ENCODE results near the gene CDC42BPA. TPM values are rescaled to one million over a fixed set of nuclear protein-coding genes. Genes with fewer than 3 reads are reported as not detected.

The CDC42BPA gene
- total RNA-seq, 1 donor from 2014 or later: 95.7 TPM

- Mint-ChIP-seq H3K9me3 (ENCODE audit: unreplicated experiment) (peaks cover 5% of the 10 kb centered on the region), H3K27me3 (ENCODE audit: unreplicated experiment) (no peaks in the 10 kb centered on the region), H3K27ac (ENCODE audit: unreplicated experiment) (no peak overlapping the region), H3K4me1 (ENCODE audit: unreplicated experiment) (no peaks in the 10 kb centered on the region), H3K36me3 (ENCODE audit: unreplicated experiment) (peaks cover 36% of the 10 kb centered on the region), H3K4me3 (ENCODE audit: unreplicated experiment) (no peak overlapping the region)
- DNase-seq (ENCODE audit: extremely low spot score, unreplicated experiment): no peak
- TF ChIP-seq CTCF (IDR thresholded peaks at IDR 0.05): no peak
These were observed 223.9 kb downstream of the CDC42BPA start for GRCh38 chr1:227094249-227094966.

- Mint-ChIP-seq H3K4me1 (ENCODE audit: unreplicated experiment) (no peaks in the 10 kb centered on the region), H3K27me3 (ENCODE audit: unreplicated experiment) (no peaks in the 10 kb centered on the region), H3K4me3 (ENCODE audit: unreplicated experiment) (no peak overlapping the region), H3K27ac (ENCODE audit: unreplicated experiment) (no peak overlapping the region), H3K9me3 (ENCODE audit: unreplicated experiment) (peaks cover 5% of the 10 kb centered on the region), H3K36me3 (ENCODE audit: unreplicated experiment) (peaks cover 39% of the 10 kb centered on the region)
- TF ChIP-seq CTCF (IDR thresholded peaks at IDR 0.05): no peak
- no peak for DNase-seq (ENCODE audit: extremely low spot score, unreplicated experiment)
These were observed 225.0 kb downstream of the CDC42BPA start for GRCh38 chr1:227093309-227093708.

- peaks cover 51% of the 10 kb centered on the region for H3K36me3 Mint-ChIP-seq (ENCODE audit: unreplicated experiment)
- H3K4me1 Mint-ChIP-seq (ENCODE audit: unreplicated experiment): no peaks in the 10 kb centered on the region
- DNase-seq (ENCODE audit: extremely low spot score, unreplicated experiment): no peak
- peaks cover 8% of the 10 kb centered on the region for H3K9me3 Mint-ChIP-seq (ENCODE audit: unreplicated experiment)
- H3K27ac Mint-ChIP-seq (ENCODE audit: unreplicated experiment): no peak overlapping the region
- H3K4me3 Mint-ChIP-seq (ENCODE audit: unreplicated experiment): no peak overlapping the region
- TF ChIP-seq CTCF (IDR thresholded peaks at IDR 0.05): no peak
- H3K27me3 Mint-ChIP-seq (ENCODE audit: unreplicated experiment): no peaks in the 10 kb centered on the region
These were observed 226.2 kb downstream of the CDC42BPA start for GRCh38 chr1:227092069-227092468.

- H3K9me3 Mint-ChIP-seq (ENCODE audit: unreplicated experiment): peaks cover 29% of the 10 kb centered on the region
These were observed 231.7 kb downstream of the CDC42BPA start for GRCh38 chr1:227086636-227087035.

More at GRCh38 chr1:227086636-227087035, 231.7 kb downstream of the CDC42BPA start:
- no peaks in the 10 kb centered on the region for H3K4me1 Mint-ChIP-seq (ENCODE audit: unreplicated experiment)
- DNase-seq (ENCODE audit: extremely low spot score, unreplicated experiment): no peak
- no peak overlapping the region for H3K4me3 Mint-ChIP-seq (ENCODE audit: unreplicated experiment)
- no peak for TF ChIP-seq CTCF (IDR thresholded peaks at IDR 0.05)
- H3K36me3 Mint-ChIP-seq (ENCODE audit: unreplicated experiment): peaks cover 72% of the 10 kb centered on the region
- no peak overlapping the region for H3K27ac Mint-ChIP-seq (ENCODE audit: unreplicated experiment)
- no peaks in the 10 kb centered on the region for H3K27me3 Mint-ChIP-seq (ENCODE audit: unreplicated experiment)

All from osteocyte (in vitro differentiated cells).